Measurements from ENCODE around the gene XPO5. TPM values are rescaled to one million over a fixed set of nuclear protein-coding genes. Genes with fewer than 3 reads are reported as not detected.
"Not testable (repeated sequence)": the region's sequence is repeated elsewhere in the genome, so short reads cannot be mapped to it uniquely, and the experiment has no call there.

The XPO5 gene
- 38.9 and 70.7 TPM in 2 replicates for total RNA-seq (2014; rRNA removed; shearing (Covaris generic))
- 27.9 and 36.5 TPM in 2 replicates for polyA plus RNA-seq (2015; cell fraction: cytosol; rRNA removed)
- polyA plus RNA-seq (2015; cell fraction: nucleus; rRNA removed): 108 TPM in 2 replicates

DNA sequence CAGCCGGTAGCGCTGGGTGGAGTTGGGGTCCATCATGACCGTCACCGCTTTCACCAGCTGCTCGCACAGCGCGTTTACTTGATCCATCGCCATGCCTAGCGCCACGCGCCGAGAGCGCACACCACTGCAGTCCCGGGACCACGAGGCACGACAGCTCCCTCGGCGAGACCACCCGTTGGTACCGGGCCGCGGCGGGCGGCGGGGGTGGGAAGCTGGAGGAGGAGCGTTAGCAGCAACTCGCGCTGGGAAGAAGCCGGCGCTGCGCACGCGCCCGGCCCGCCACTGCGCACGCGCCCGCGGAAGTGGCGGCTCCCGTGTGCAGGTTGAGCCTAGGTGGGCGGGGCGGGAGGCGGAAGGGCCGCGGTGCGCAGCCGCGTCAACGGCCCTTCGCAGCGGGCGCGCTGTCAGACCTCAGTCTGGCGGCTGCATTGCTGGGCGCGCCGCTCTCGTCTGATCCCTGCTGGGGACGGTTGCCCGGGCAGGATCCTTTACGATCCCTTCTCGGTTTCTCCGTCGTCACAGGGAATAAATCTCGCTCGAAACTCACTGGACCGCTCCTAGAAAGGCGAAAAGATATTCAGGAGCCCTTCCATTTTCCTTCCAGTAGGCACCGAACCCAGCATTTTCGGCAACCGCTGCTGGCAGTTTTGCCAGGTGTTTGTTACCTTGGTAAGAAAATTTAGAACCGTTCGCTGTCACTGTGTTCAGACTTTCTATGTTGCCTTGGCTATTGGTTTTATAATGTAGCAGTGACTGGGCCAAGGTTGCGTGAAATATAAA, at the start of gene XPO5, which contains the start of gene POLH:
XPO5 (minus strand) TSS at position 267 of the 780 bp plus-strand sequence; CDS start at position 93, 174 bp downstream.
POLH (plus strand) TSS at position 414 of the 780 bp plus-strand sequence. CDS start 6,135 bp downstream, outside the sequence.
- peak; percentile 94 for DNase-seq (ENCODE audit: low read depth)

DNA sequence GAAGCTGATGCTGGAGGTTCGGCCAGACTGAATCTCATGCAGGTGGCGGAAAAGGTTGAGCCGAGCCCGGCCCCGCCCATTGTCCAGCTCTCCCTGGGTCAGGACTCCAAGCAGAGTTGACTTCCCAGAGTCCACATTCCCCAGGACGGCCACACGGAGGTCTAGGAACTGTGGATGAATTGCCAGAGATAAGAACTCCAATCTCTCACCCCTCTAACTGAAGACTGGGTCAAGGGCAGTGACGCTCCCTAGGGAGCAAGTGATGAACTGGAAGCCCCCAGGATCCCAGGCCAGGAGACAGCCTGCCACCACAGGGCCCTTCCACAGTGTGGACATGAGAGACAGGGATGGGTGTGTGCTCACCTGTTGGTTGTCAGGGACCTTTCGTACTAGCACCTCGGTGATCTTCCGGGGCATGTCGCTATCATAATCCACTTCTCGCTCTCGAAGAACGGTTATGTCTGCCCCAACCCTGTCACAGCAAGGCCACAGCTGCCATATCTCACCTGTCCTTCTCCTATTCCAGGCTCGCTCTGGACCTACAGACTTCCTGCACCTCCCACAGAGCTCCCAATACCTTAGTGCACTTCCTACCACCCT, 49.7 kb upstream of the XPO5 start:
- DNase-seq (ENCODE audit: low read depth): no peak

DNA sequence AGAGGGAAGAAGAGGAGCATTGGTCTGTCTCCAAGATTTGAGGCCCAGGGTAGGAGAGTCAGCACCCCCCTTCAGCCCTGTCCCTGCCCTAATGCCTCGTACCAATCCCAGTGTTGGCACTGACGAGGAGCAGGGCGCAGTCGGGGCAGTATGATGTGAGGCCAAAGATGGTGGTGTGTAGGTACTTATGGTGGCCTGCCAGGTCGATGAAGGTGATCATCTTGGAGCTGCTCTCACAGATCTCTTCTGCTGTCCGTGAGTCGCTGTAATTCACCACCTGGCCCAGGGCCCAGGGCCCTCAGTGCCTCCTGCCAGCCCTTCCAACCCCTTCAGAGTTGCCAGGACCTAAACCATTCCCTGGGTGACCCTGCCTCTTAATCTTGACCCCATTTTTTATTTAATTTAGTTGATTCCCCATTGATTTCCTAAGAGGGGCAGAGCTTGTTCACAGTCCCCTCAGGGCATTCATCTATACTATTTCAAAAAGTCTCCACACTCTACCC, 49.0 kb upstream of the XPO5 start:
- DNase-seq (ENCODE audit: low read depth): no peak

DNA sequence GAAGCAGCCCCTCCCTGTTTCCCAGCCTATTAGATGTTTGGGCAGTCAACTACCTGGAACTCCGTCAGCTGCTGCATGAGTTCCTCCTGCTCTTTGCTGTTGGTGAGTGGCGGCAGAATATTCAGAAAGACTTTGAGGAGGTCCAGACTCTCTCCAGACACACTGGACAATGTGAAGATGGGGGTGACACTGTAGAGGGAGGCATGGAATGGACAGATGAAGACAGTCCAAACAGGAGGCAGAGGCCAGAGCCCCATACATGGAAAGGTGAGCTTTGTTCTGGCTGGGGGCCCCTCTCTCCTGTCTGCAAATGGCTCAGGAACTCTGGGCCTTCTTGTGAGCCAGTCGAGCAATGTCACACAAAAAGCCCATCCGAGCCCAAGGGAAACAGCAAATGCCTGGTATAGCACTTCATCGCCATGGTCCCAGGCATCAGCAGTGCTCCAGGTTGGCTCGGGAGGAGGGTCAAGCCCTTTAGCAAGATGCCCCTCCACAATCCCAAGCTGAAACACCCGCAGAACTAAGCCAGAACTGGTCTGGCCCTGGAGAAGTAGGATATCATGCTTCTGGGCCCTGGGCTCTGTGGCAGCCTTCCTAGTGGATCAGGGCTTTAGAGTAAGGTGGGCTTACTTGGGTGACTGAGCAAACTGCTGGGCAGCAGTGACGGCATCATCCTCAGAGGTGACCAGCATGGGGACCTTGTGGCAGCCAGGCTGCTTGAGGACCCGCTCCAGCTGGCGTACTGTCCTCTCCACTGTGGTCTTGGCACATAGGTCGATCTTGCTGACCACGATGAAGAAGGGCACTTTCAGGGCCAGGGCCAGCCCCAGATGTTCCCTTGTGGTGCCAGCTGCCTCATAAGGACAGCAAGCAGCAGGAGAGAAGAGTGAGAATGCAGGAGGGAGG, 48.3 kb upstream of the XPO5 start:
- DNase-seq (ENCODE audit: low read depth): no peak

DNA sequence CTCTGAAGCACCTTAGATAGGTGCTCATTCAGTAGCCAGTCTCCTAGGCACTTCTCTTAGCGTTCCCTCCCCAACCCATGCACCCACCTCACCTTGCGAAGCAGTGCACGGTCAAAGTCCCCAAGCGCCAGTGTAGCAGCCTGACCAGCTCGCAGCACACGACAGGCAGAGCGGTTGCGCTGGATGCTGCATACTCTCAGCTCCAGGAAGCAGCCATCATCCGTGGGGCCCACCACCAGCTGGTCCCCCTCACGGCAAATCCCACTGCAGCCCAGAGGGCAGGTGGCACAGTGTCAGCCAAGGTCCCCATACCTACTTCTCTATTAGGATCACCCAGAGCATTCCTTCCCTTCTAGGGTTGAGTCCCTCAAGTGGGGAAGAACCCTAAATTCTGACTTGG, 46.7 kb upstream of the XPO5 start:
- DNase-seq (ENCODE audit: low read depth): no peak

DNA sequence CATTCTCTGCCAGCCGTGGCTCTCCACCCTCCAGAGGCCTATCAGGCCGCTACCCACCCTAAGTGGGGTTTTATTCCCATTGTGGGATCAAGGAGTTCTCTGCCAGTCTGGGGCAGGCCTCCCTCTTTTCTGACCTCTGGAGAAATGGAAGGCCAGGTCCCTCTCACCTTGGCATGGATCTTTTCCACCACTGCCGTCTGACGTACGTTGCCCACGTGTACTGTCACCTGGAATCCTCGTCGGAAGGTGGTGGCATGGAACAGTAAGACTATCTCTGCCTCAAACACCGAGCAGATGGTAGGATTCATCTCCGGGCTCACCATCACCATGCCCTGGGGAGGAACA, 46.0 kb upstream of the XPO5 start:
- no peak for DNase-seq (ENCODE audit: low read depth)

DNA sequence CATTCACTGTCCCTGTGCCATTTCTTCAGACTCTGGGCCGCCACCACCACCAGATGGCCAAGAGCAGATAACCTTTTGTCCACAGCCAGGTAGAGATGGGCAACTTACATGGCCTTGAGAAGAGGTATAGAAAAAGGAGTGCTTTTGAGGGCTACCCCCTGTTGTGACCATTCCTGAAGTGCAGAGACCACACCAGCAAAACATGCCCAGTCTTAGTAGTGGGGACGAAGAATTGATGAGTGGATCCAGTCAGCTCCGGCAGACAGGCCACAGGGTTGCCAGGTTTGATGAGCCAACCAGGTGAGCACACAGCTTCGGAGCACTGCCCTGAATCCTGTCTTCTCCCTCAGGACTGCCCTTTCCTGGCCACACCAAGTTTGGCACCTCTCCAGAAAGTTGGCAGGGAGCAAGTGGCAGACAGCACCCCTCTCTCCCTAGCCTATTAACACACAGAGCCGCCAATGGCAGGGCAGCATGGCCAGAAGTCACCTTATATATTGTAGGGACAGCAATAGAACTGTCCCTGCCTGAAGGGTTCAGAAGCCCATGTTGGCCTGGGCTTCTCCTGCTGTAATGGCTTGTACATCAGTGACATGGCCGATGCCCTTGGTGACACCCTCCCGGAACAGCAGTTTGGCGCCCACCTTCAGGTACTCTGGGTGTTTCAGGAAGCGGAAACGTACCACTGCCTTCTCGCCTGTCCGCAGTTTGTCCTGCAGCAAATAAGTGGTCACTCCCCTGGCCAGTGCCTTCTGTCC, 45.4 kb upstream of the XPO5 start:
- no peak for DNase-seq (ENCODE audit: low read depth)

DNA sequence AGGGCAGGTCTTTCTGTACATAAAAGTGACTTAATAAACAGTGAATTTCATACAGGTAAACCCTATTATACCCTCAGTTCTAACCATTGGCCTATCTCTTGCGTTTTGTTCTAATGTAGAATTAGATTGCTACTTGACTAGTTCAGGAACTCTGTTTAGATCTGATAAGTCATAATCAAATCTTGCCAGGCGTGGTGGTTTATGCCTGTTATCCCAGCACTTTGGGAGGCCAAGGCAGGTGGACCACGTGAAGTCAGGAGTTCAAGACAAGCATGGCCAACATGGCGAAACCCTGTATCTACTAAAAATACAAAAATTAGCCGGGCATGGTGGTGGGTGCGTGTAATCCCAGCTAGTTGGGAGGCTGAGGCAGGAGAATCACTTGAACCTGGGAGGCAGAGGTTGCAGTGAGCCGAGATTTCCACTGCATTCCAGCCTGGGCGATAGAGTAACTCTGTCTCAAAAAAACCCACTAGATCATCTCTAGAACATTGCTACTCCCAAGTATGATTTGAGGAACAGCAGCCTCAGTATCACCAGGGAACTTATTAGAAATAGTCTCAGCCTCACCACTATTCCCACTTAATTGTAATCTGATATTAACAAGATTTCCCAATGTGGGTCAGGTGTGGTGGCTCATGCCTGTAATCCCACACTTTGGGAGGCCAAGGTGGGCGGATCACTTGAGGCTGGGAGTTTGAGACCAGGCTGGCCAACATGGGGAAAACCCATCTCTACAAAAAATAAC, 41.1 kb upstream of the XPO5 start:
- no peak for DNase-seq (ENCODE audit: low read depth)

DNA sequence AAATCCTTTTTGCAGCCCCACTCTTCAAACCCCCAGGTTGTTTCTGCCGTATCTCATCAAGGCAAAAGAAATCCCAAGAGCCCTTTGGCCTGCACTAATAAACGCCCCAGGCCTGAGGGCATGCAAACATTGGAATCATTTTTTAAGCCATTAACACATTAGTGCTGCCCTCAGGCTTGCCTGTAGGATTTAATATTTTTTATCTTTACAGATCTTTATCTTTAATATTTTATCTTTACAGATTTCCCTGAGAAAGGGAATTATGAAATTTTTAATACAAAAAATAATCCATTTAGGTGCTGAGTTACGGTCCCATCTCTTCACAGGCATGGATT, 38.5 kb upstream of the XPO5 start:
- no peak for DNase-seq (ENCODE audit: low read depth)

DNA sequence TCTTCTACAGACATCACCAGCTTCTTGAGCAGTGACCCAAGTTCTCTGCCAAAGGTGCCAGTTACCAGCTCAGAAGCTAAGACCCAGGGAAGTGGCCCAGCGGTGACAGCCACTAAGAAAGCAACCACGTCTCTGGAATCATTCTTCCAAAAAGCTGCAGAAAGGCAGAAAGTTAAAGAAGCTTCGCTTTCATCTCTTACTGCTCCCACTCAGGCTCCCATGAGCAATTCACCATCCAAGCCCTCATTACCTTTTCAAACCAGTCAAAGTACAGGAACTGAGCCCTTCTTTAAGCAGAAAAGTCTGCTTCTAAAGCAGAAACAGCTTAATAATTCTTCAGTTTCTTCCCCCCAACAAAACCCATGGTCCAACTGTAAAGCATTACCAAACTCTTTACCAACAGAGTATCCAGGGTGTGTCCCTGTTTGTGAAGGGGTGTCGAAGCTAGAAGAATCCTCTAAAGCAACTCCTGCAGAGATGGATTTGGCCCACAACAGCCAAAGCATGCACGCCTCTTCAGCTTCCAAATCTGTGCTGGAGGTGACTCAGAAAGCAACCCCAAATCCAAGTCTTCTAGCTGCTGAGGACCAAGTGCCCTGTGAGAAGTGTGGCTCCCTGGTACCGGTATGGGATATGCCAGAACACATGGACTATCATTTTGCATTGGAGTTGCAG, 38.0 kb upstream of the XPO5 start:
- no peak for DNase-seq (ENCODE audit: low read depth)

DNA sequence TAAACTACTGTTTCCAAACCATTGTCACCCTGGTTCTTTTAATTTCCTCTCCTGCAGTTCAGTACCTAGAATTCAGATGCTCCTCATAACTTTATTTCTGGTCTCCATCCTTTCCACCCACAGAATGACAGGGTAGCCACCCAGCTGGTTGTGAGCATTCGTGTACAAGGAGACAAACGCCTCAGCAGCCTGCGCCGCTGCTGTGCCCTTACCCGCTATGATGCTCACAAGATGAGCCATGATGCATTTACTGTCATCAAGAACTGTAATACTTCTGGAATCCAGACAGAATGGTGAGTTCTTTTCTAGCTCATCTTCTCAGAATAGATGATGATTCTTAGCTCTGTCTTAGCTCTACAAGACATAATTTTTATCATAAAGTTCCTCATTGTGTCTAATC, 34.6 kb upstream of the XPO5 start:
- DNase-seq (ENCODE audit: low read depth): no peak

DNA sequence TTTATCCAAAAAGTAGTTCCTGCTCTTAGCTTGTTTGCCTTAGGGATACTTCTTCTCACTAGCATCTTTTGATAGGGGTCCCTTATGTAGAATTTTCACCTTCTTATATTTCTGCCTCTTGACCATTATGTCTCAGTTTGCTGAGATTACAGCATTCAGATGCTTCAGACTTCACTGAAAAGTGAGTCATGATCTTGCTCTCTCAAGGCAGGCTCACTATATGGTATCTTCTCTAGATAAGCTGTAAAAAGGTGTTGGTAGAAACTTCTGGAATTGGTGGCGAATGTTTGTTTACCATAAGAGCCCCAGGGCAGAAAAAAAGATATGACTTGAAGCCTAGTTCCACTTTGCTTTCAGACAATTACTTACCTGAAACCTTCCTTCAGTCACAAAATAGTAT, 33.6 kb upstream of the XPO5 start:
- DNase-seq (ENCODE audit: low read depth): no peak

DNA sequence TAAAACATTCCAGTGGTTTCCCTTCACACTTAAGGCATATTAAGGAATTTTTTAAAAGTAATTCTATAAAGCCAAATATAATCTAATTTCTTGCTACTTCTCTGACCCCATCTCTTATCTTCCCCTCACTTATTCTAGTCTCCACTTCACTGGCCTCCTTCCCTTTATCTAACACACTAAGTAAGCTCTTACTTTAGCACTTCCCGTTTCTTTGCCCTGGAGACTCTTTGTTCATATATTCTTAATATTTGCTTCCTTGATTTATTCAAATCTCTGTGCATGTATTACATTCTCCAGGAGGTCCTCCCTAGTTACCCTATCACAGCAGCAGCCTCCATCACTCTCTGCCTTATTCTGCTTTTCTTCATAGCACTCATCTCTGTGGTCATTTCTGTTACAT, 33.0 kb upstream of the XPO5 start:
- DNase-seq (ENCODE audit: low read depth): no peak

DNA sequence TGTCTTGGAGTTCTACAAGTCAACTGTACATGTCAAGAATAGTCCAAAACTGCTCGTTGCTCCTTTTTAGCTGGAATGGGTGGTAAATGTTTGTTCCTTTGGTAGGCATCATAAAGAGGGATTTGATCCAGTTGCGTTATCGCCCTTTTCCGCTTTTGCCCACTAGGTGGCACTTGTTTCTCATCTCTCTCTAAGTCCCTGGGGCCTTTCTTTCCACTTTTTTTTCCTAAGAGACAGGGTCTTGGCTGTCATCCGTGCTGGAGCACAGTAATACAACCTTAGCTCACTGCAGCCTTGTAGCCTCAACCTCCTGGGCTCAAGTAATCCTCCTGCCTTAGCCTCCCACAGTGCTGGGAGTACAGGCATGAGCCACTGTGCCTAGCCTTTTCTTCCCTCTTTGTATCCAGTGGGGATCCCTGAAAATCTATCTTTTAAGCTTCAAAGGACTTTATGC, 32.5 kb upstream of the XPO5 start:
- peak; percentile 66 for DNase-seq (ENCODE audit: low read depth)

DNA sequence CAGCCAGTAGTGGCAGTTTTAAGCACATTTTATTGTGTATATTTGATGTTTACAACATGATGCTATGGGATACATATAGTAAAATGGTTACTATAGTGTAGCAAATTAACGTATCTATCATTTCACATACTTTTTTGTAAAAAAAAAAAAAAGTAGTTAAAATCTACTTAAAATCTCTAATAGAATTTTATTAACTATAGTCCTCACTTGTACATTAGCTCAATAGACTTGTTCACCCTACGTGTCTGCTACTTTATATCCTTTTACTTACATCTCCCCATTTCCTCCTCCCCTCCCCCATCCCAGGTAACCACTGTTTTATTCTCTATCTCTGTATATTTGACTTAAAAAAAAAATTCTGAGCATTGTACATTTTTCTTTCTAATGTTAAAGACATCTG, 30.2 kb upstream of the XPO5 start:
- DNase-seq (ENCODE audit: low read depth): no peak

DNA sequence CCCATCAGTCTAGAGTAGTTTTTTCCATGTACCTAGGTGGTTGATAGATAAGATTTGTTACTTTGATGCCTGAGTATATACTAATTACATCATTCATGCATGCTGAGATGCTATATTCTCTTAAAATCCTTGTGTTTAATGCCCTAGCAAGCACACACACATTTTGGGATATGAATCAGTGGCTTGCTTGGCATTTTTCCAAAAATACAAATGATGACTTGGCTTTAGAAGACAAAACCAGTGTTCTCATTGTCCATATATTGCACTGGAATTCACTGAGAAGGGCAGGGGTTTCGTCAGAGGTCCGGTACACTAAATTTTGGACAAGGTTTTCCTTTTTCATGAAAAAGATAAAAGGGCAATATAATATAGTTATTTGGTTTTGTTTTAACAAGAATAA, 28.3 kb upstream of the XPO5 start:
- peak; percentile 61 for DNase-seq (ENCODE audit: low read depth)

DNA sequence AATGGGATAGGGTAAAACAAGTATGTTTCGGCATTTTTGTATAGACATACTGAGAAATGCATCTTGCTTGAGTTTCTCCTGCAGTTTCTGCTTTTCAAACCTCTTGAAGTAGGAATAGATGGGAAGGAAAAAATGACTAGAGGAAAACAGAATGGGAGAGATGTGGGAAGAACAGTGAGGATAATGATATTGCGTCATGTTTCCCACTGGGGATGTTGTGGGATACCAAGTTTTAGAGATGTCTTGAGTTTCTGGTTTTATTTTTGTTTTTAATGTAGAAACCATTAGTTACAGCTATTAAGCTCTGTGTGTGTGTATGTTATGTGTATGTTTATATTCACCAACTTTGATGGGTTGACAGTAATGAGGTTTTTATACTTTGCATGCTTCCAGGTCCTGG, 24.8 kb upstream of the XPO5 start:
- DNase-seq (ENCODE audit: low read depth): no peak

DNA sequence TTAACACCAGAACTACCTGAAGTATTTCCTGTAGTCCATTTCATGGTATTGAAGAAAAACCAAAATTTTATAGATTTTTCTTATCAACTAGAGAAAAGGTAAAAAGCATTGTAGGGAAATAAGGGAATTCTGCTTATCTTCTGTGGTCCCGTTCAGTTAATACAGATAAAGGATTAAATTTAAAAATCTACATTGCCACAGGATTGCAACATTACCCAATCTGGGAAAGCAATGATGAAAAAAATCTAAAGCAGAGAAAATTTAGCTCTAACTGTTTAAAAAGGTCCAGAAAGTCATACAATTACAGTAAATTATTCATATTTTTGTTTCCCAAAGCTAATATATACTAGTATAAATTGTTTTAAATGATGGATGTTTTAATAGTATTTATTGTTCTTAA, 18.1 kb upstream of the XPO5 start:
- DNase-seq (ENCODE audit: low read depth): no peak

DNA sequence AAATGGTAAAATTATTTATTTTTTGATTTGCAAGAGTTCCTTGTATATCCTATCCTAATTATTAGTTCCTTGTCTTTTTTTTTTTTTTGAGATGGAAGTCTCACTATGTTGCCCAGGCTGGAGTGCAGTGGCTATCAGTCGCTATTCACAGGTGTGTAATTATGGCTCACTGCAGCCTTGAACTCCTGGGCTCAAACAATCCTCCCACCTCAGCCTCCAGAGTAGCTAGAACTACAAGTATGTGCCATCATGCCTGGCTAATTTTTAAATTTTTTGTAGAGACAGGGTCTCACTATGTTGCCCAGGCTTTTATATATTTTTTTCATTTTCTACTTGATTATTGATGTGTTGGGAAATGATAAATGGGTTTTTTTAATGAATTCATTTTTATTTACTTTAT, 13.7 kb upstream of the XPO5 start:
- not testable (repeated sequence) for DNase-seq (ENCODE audit: low read depth)

DNA sequence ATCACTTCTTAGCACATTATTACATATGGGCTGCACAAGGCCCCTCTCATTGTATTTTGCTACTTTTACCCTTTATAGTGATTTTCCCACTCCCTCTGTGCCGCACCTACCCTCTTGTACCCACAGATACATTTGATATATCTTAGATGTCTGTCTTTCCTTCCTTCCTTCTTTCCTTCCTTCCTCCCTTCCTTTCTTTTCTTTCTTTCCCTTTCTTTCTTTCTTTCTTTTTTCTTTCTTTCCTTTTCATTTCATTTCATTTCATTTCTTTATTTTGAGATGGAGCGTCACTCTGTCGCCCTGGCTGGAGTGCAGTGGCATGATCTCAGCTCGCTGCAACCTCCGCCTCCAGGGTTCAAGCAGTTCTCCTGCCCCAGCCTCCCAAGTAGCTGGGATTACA, 12.4 kb upstream of the XPO5 start:
- no peak for DNase-seq (ENCODE audit: low read depth)

Data from HT1080 (cell line).